Measurements from ENCODE around the gene CADPS2.
"Not testable (repeated sequence)": the region's sequence is repeated elsewhere in the genome, so short reads cannot be mapped to it uniquely, and the experiment has no call there.

The CADPS2 gene

GRCh38 chr7:122290476-122290875 is 595.8 kb downstream of the CADPS2 start:
- H3K4me2 ChIP-seq (ENCODE audit: low read length) = no peak overlapping the region
- no peaks in the 10 kb centered on the region for H3K9me3 ChIP-seq (ENCODE audit: low read length)
- H4K20me1 ChIP-seq (ENCODE audit: insufficient read depth, low read length) = no peaks in the 10 kb centered on the region
- H2AFZ ChIP-seq (ENCODE audit: low read length) = no peak overlapping the region
- 0 out of 2 replicates have a peak, but pooled peaks cover 2% of the 10 kb centered on the region for H3K9me2 ChIP-seq (ENCODE audit: low read depth, low read length)
- TF ChIP-seq EZH2 (IDR thresholded peaks at IDR 0.05; ENCODE audit: borderline replicate concordance, low read length) (no peak), CTCF (IDR thresholded peaks at IDR 0.05; ENCODE audit: low read length) (0 out of 2 replicates have a peak, but pooled peaks have one; percentile 6)
- no peak overlapping the region for H3K27ac ChIP-seq (ENCODE audit: low read depth, low read length, poor library complexity, severe bottlenecking)
- no peaks in the 10 kb centered on the region for H3K27me3 ChIP-seq (ENCODE audit: insufficient read depth, low read length)
- H3K9ac ChIP-seq (ENCODE audit: low read length) = no peak overlapping the region
- no peak overlapping the region for H3K4me3 ChIP-seq (ENCODE audit: low read depth, low read length, poor library complexity, severe bottlenecking)
- H3K4me1 ChIP-seq (ENCODE audit: insufficient read depth, low read length, severe bottlenecking) = no peaks in the 10 kb centered on the region
- H3K79me2 ChIP-seq (ENCODE audit: insufficient read depth, low read length) = no peaks in the 10 kb centered on the region
- no peaks in the 10 kb centered on the region for H3F3A ChIP-seq (ENCODE audit: insufficient read depth, low read length)
- no peaks in the 10 kb centered on the region for H3K36me3 ChIP-seq (ENCODE audit: insufficient read depth, low read length)

- TF ChIP-seq CTCF (IDR thresholded peaks at IDR 0.05; ENCODE audit: low read length) (no peak), EZH2 (IDR thresholded peaks at IDR 0.05; ENCODE audit: borderline replicate concordance, low read length) (no peak)
These were observed 596.8 kb downstream of the CADPS2 start for GRCh38 chr7:122289426-122289825.

GRCh38 chr7:122284608-122285007 is 601.7 kb downstream of the CADPS2 start:
- H3K27me3 ChIP-seq (ENCODE audit: insufficient read depth, low read length) = not testable (repeated sequence)

More at GRCh38 chr7:122289426-122289825, 596.8 kb downstream of the CADPS2 start:
- no peaks in the 10 kb centered on the region for H3F3A ChIP-seq (ENCODE audit: insufficient read depth, low read length)
- no peaks in the 10 kb centered on the region for H3K79me2 ChIP-seq (ENCODE audit: insufficient read depth, low read length)
- no peak overlapping the region for H3K9ac ChIP-seq (ENCODE audit: low read length)
- no peak overlapping the region for H2AFZ ChIP-seq (ENCODE audit: low read length)
- H3K36me3 ChIP-seq (ENCODE audit: insufficient read depth, low read length) = no peaks in the 10 kb centered on the region
- no peaks in the 10 kb centered on the region for H3K27me3 ChIP-seq (ENCODE audit: insufficient read depth, low read length)
- 0 out of 2 replicates have a peak, but pooled peaks cover 2% of the 10 kb centered on the region for H3K9me2 ChIP-seq (ENCODE audit: low read depth, low read length)
- H3K4me3 ChIP-seq (ENCODE audit: low read depth, low read length, poor library complexity, severe bottlenecking) = no peak overlapping the region
- H3K27ac ChIP-seq (ENCODE audit: low read depth, low read length, poor library complexity, severe bottlenecking) = no peak overlapping the region
- H3K4me1 ChIP-seq (ENCODE audit: insufficient read depth, low read length, severe bottlenecking) = no peaks in the 10 kb centered on the region
- H4K20me1 ChIP-seq (ENCODE audit: insufficient read depth, low read length) = no peaks in the 10 kb centered on the region
- H3K4me2 ChIP-seq (ENCODE audit: low read length) = no peak overlapping the region
- no peaks in the 10 kb centered on the region for H3K9me3 ChIP-seq (ENCODE audit: low read length)

GRCh38 chr7:122273117-122273516 is 613.1 kb downstream of the CADPS2 start:
- no peaks in the 10 kb centered on the region for H3K4me1 ChIP-seq (ENCODE audit: insufficient read depth, low read length, severe bottlenecking)

More at GRCh38 chr7:122284608-122285007, 601.7 kb downstream of the CADPS2 start:
- not testable (repeated sequence) for H3K9me3 ChIP-seq (ENCODE audit: low read length); H3K9ac ChIP-seq (ENCODE audit: low read length); H3K79me2 ChIP-seq (ENCODE audit: insufficient read depth, low read length); H3K27ac ChIP-seq (ENCODE audit: low read depth, low read length, poor library complexity, severe bottlenecking); H3F3A ChIP-seq (ENCODE audit: insufficient read depth, low read length); H3K4me3 ChIP-seq (ENCODE audit: low read depth, low read length, poor library complexity, severe bottlenecking); H2AFZ ChIP-seq (ENCODE audit: low read length); H4K20me1 ChIP-seq (ENCODE audit: insufficient read depth, low read length); H3K4me2 ChIP-seq (ENCODE audit: low read length); H3K36me3 ChIP-seq (ENCODE audit: insufficient read depth, low read length); H3K9me2 ChIP-seq (ENCODE audit: low read depth, low read length); H3K4me1 ChIP-seq (ENCODE audit: insufficient read depth, low read length, severe bottlenecking)

More at GRCh38 chr7:122273117-122273516, 613.1 kb downstream of the CADPS2 start:
- Histone ChIP-seq H3K36me3 (ENCODE audit: insufficient read depth, low read length) (no peaks in the 10 kb centered on the region), H3K79me2 (ENCODE audit: insufficient read depth, low read length) (no peaks in the 10 kb centered on the region), H3K9me3 (ENCODE audit: low read length) (no peaks in the 10 kb centered on the region), H3K9me2 (ENCODE audit: low read depth, low read length) (no peaks in the 10 kb centered on the region), H2AFZ (ENCODE audit: low read length) (no peak overlapping the region), H3K4me3 (ENCODE audit: low read depth, low read length, poor library complexity, severe bottlenecking) (no peak overlapping the region), H3K27ac (ENCODE audit: low read depth, low read length, poor library complexity, severe bottlenecking) (no peak overlapping the region), H3K9ac (ENCODE audit: low read length) (no peak overlapping the region), H3K27me3 (ENCODE audit: insufficient read depth, low read length) (no peaks in the 10 kb centered on the region), H3K4me2 (ENCODE audit: low read length) (no peak overlapping the region), H4K20me1 (ENCODE audit: insufficient read depth, low read length) (no peaks in the 10 kb centered on the region), H3F3A (ENCODE audit: insufficient read depth, low read length) (no peaks in the 10 kb centered on the region)
- TF ChIP-seq EZH2 (IDR thresholded peaks at IDR 0.05; ENCODE audit: borderline replicate concordance, low read length) (no peak), CTCF (IDR thresholded peaks at IDR 0.05; ENCODE audit: low read length) (no peak)
